HEK293 (cell line): ENCODE results near the gene EEF1A2.
A peak's percentile ranks its signal among the peaks of the same experiment; 100 is the strongest.

Experiments used
- CTCF ChIA-PET: fragments of 350-600 bp; formaldehyde crosslinking; extraction: SDS; loops from one replicate; lab custom pipeline; 2021; ENCODE audit warnings: antibody characterized with exemption; lab: Yijun Ruan, JAX
- POLR2A ChIA-PET: fragments of 300-600 bp; formaldehyde crosslinking; extraction: SDS; loops from one replicate; lab custom pipeline; 2020; ENCODE audit warnings: antibody characterized with exemption, inconsistent platforms; lab: Yijun Ruan, JAX
- H3K27ac ChIP-seq: fragments of 200-500 bp; sonication (Bioruptor generic); 2 replicates; pipeline ENCODE4 v1.5.1; 2014; ENCODE audit warnings: low read depth, low read length, control low read depth, inconsistent platforms; ENCODE audit errors: extremely low read depth
- H3K36me3 ChIP-seq, 2 experiments: fragments of 200-500 bp in 1 of 2; sonication (Bioruptor generic) in 1 of 2; 1 replicate in 1 of 2; 2 replicates in 1 of 2; pipeline ENCODE4 v1.5.1; 2014 to 2017; ENCODE audit warnings: inconsistent platforms in 2 of 2, low read length in 2 of 2; ENCODE audit not compliant: control insufficient read depth in 2 of 2, insufficient read depth in 1 of 2
- H3K4me1 ChIP-seq: fragments of 200-500 bp; sonication (Bioruptor generic); 2 replicates; pipeline ENCODE4 v1.5.1; 2014; ENCODE audit warnings: mild to moderate bottlenecking, low read length, inconsistent platforms; ENCODE audit not compliant: control insufficient read depth, insufficient read depth
- H3K4me3 ChIP-seq: 2 replicates; pipeline ENCODE4 v1.5.1; 2011; ENCODE audit warnings: low read depth, mild to moderate bottlenecking, control low read depth, low read length, moderate library complexity
- H3K9me3 ChIP-seq: fragments of 200-500 bp; sonication (Bioruptor generic); 2 replicates; pipeline ENCODE4 v1.5.1; 2014; ENCODE audit warnings: low read depth, low read length, inconsistent platforms; ENCODE audit not compliant: control insufficient read depth, insufficient read depth
- BCL11A ChIP-seq: fragments of 450-650 bp; formaldehyde crosslinking; IDR thresholded peaks from 2 replicates; pipeline ENCODE4 v1.5.1; 2016; ENCODE audit warnings: low read depth, missing biosample characterization, missing genetic modification characterization
- KLF10 ChIP-seq: fragments of 450-650 bp; IDR thresholded peaks from 2 replicates; pipeline ENCODE4 v1.5.1; 2018; ENCODE audit warnings: missing biosample characterization, mild to moderate bottlenecking, missing genetic modification characterization
- KLF9 ChIP-seq: fragments of 450-650 bp; formaldehyde crosslinking; IDR thresholded peaks from 2 replicates; pipeline ENCODE4 v1.5.1; 2016; ENCODE audit warnings: missing biosample characterization, missing genetic modification characterization, low read depth
- PATZ1 ChIP-seq: fragments of 450-650 bp; formaldehyde crosslinking; IDR thresholded peaks from 2 replicates; pipeline ENCODE4 v1.5.1; 2016; ENCODE audit warnings: missing biosample characterization, missing genetic modification characterization
- PBX3 ChIP-seq: sonication (generic); formaldehyde crosslinking; IDR thresholded peaks from 2 replicates; pipeline ENCODE4 v1.8.1; 2022; ENCODE audit warnings: mild to moderate bottlenecking, moderate library complexity, missing genetic modification reagents
- PRDM10 ChIP-seq: fragments of 450-650 bp; formaldehyde crosslinking; IDR thresholded peaks from 2 replicates; pipeline ENCODE4 v1.5.1; 2016; ENCODE audit warnings: missing biosample characterization, missing genetic modification characterization
- PRDM4 ChIP-seq: fragments of 450-650 bp; formaldehyde crosslinking; IDR thresholded peaks from 2 replicates; pipeline ENCODE4 v1.5.1; 2017; ENCODE audit warnings: missing biosample characterization, missing genetic modification characterization
- SCRT2 ChIP-seq: fragments of 450-650 bp; formaldehyde crosslinking; IDR thresholded peaks from 2 replicates; pipeline ENCODE4 v1.5.1; 2016; ENCODE audit warnings: missing biosample characterization, missing genetic modification characterization
- SETDB1 ChIP-seq: IDR thresholded peaks from one replicate; pipeline ENCODE4 v1.6.1; 2017; ENCODE audit warnings: mild to moderate bottlenecking, low read length, moderate library complexity, mixed read lengths; ENCODE audit not compliant: insufficient read length
- ZBTB44 ChIP-seq: fragments of 450-650 bp; IDR thresholded peaks from 2 replicates; pipeline ENCODE4 v1.5.1; 2018; ENCODE audit warnings: missing biosample characterization, mild to moderate bottlenecking, missing genetic modification characterization
- ZBTB8A ChIP-seq: fragments of 450-650 bp; formaldehyde crosslinking; IDR thresholded peaks from 2 replicates; pipeline ENCODE4 v1.5.1; 2016; ENCODE audit warnings: missing biosample characterization, missing genetic modification characterization
- ZFP37 ChIP-seq: fragments of 450-650 bp; formaldehyde crosslinking; IDR thresholded peaks from 2 replicates; pipeline ENCODE4 v1.5.1; 2016; ENCODE audit warnings: missing biosample characterization, missing genetic modification characterization
- ZNF121 ChIP-seq: fragments of 450-650 bp; formaldehyde crosslinking; IDR thresholded peaks from 2 replicates; pipeline ENCODE4 v1.5.1; 2016; ENCODE audit warnings: missing biosample characterization, missing genetic modification characterization
- ZNF239 ChIP-seq: fragments of 450-650 bp; formaldehyde crosslinking; IDR thresholded peaks from 2 replicates; pipeline ENCODE4 v1.5.1; 2016; ENCODE audit warnings: missing biosample characterization, missing genetic modification characterization
- ZNF266 ChIP-seq: fragments of 450-650 bp; formaldehyde crosslinking; IDR thresholded peaks from 2 replicates; pipeline ENCODE4 v1.5.1; 2016; ENCODE audit warnings: missing biosample characterization, missing genetic modification characterization, low read depth
- ZNF274 ChIP-seq, 2 experiments: fragments of 200-500 bp in 1 of 2; fragments of 450-650 bp in 1 of 2; sonication (Bioruptor generic) in 1 of 2; formaldehyde crosslinking in 1 of 2; IDR thresholded peaks; 2 replicates each; pipeline versions ENCODE4 v1.5.1 to v1.6.1; 2014 to 2016; ENCODE audit warnings: borderline replicate concordance in 1 of 2, inconsistent platforms in 1 of 2, low read length in 1 of 2, missing biosample characterization in 1 of 2, missing genetic modification characterization in 1 of 2
- ZNF423 ChIP-seq: fragments of 450-650 bp; formaldehyde crosslinking; IDR thresholded peaks from 2 replicates; pipeline ENCODE4 v1.5.1; 2016; ENCODE audit warnings: missing biosample characterization, missing genetic modification characterization
- ZNF433 ChIP-seq: fragments of 450-650 bp; formaldehyde crosslinking; IDR thresholded peaks from 2 replicates; pipeline ENCODE4 v1.5.1; 2016; ENCODE audit warnings: missing biosample characterization, missing genetic modification characterization, low read depth
- ZNF48 ChIP-seq: fragments of 450-650 bp; formaldehyde crosslinking; IDR thresholded peaks from 2 replicates; pipeline ENCODE4 v1.5.1; 2016; ENCODE audit warnings: missing biosample characterization, missing genetic modification characterization
- ZNF560 ChIP-seq: fragments of 450-650 bp; formaldehyde crosslinking; IDR thresholded peaks from 2 replicates; pipeline ENCODE4 v1.5.1; 2017; ENCODE audit warnings: missing biosample characterization, missing genetic modification characterization, borderline replicate concordance
- ZNF571 ChIP-seq: fragments of 450-650 bp; formaldehyde crosslinking; IDR thresholded peaks from 2 replicates; pipeline ENCODE4 v1.5.0; 2017; ENCODE audit warnings: missing biosample characterization, missing genetic modification characterization
- ZNF623 ChIP-seq: fragments of 450-650 bp; formaldehyde crosslinking; IDR thresholded peaks from 2 replicates; pipeline ENCODE4 v1.5.1; 2016; ENCODE audit warnings: missing biosample characterization, missing genetic modification characterization
- ZNF639 ChIP-seq: fragments of 450-650 bp; formaldehyde crosslinking; IDR thresholded peaks from 2 replicates; pipeline ENCODE4 v1.5.1; 2016; ENCODE audit warnings: missing biosample characterization, missing genetic modification characterization
- ZNF76 ChIP-seq: fragments of 450-650 bp; formaldehyde crosslinking; IDR thresholded peaks from 2 replicates; pipeline ENCODE4; 2016; ENCODE audit warnings: low read depth, missing biosample characterization, missing genetic modification characterization, borderline replicate concordance

The EEF1A2 gene

GRCh38 chr20:63501818-63502670, 3.2 kb upstream of the EEF1A2 start:
- Histone ChIP-seq H3K4me1 (no peaks in the 10 kb centered on the region), H3K36me3 (peaks cover 0 to 6% of the 10 kb centered on the region in 2 experiments; a peak in 1 of 3 replicates), H3K4me3 (no peak overlapping the region), H3K27ac (no peak overlapping the region), H3K9me3 (no peaks in the 10 kb centered on the region)
- ChIA-PET CTCF (interaction anchor here (0.6 kb wide), 2 partner anchors 278 to 320 kb away, joined by 3 read pairs; no protein-coding TSS in a partner anchor), POLR2A (interaction anchor here (0.7 to 0.8 kb wide), 2 partner anchors 21 to 143 kb away, joined by 3 to 4 read pairs; no protein-coding TSS in a partner anchor)
- no peak for TF ChIP-seq ZNF121 (tag by site-specific recombination)
- peak; percentile 57 for TF ChIP-seq BCL11A
- TF ChIP-seq ZNF266: no peak
- TF ChIP-seq ZNF274 (IDR thresholded peaks at IDR 0.05; ENCODE audit: low read length): no peak
- TF ChIP-seq ZNF274 (tag by site-specific recombination; IDR thresholded peaks at IDR 0.05; ENCODE audit: borderline replicate concordance): no peak
- TF ChIP-seq ZBTB8A (tag by site-specific recombination): peak; percentile 50
- TF ChIP-seq ZNF623 (tag by site-specific recombination): no peak
- TF ChIP-seq PRDM4 (tag by site-specific recombination): no peak
- TF ChIP-seq KLF10 (tag by site-specific recombination): no peak
- peak; percentile 41; the same call in 1 of the 2 replicates for TF ChIP-seq ZNF423 (tag by site-specific recombination)
- TF ChIP-seq ZNF639 (tag by site-specific recombination): no peak
- no peak for TF ChIP-seq ZNF571
- TF ChIP-seq PRDM10: peak; percentile 65
- TF ChIP-seq ZNF76 (tag by site-specific recombination): peak; percentile 25; the same call in 1 of the 2 replicates
- TF ChIP-seq ZNF560: no peak
- no peak for TF ChIP-seq SETDB1
- no peak for TF ChIP-seq ZNF433 (tag by site-specific recombination)
- TF ChIP-seq SCRT2 (tag by site-specific recombination): peak; percentile 98
- TF ChIP-seq ZNF48 (tag by site-specific recombination): no peak
- TF ChIP-seq ZNF239 (tag by site-specific recombination): no peak
- peak; percentile 18; the same call in 1 of the 2 replicates for TF ChIP-seq KLF9 (tag by site-specific recombination)
- peak; percentile 59 for TF ChIP-seq PATZ1 (tag by site-specific recombination)
- TF ChIP-seq PBX3 (CRISPR knock-in tag): no peak
- TF ChIP-seq ZFP37: no peak
- TF ChIP-seq ZBTB44 (tag by site-specific recombination): no peak
